ENCODE results near the gene INPP5A.

GRCh38 chr10:132545659-132546367 lies 8.2 kb downstream of the INPP5A start:
- TF ChIP-seq EGR1 (IDR thresholded peaks at IDR 0.05; ENCODE audit: borderline replicate concordance in 1 of 2, low read depth in 2 of 2, low read length in 2 of 2), result no peak
- TF ChIP-seq ATF2 (IDR thresholded peaks at IDR 0.05; ENCODE audit: low read length), result no peak
- no peak for TF ChIP-seq CTCF (IDR thresholded peaks at IDR 0.05 in 2 of 3, conservative IDR thresholded peaks at IDR 0.05 in 1 of 3; ENCODE audit: control insufficient read depth in 2 of 3, extremely low read depth in 1 of 3, insufficient read depth in 1 of 3, low read depth in 3 of 3, low read length in 3 of 3)
- no peak for TF ChIP-seq EP300 (IDR thresholded peaks at IDR 0.05; ENCODE audit: borderline replicate concordance in 1 of 2, control insufficient read depth in 1 of 2, low read depth in 2 of 2, low read length in 2 of 2)
- TF ChIP-seq JUND (IDR thresholded peaks at IDR 0.05; ENCODE audit: low read depth, low read length), result no peak
- no peak for TF ChIP-seq PRDM15 (CRISPR knock-in tag; IDR thresholded peaks at IDR 0.05)
- TF ChIP-seq NFXL1 (IDR thresholded peaks at IDR 0.05; ENCODE audit: borderline replicate concordance), result no peak
- no peak for TF ChIP-seq SMC3 (IDR thresholded peaks at IDR 0.05; ENCODE audit: borderline replicate concordance, low read length)
- no peak for TF ChIP-seq ZNF274 (IDR thresholded peaks at IDR 0.05; ENCODE audit: insufficient read depth, insufficient read length)
- no peak for TF ChIP-seq RAD21 (IDR thresholded peaks at IDR 0.05; ENCODE audit: insufficient read depth, low read depth, low read length)
- no peak for TF ChIP-seq EZH2 (IDR thresholded peaks at IDR 0.05; ENCODE audit: borderline replicate concordance, control insufficient read depth, low read depth, low read length)
- no peak for TF ChIP-seq CEBPB (IDR thresholded peaks at IDR 0.05; ENCODE audit: borderline replicate concordance in 1 of 2, low read depth in 2 of 2, low read length in 2 of 2)
- TF ChIP-seq ELK1 (IDR thresholded peaks at IDR 0.05; ENCODE audit: low read depth, low read length), result no peak
- TF ChIP-seq NR2C2 (IDR thresholded peaks at IDR 0.05; ENCODE audit: borderline replicate concordance, control insufficient read depth, insufficient read length, low read depth), result no peak

Data from GM12878 (cell line).